KBM-7 (cell line): Measurements from ENCODE around the gene ZNF562.
A peak's percentile ranks its signal among the peaks of the same experiment; 100 is the strongest.
"Not testable (repeated sequence)": the region's sequence is repeated elsewhere in the genome, so short reads cannot be mapped to it uniquely, and the experiment has no call there.

ENCODE experiments used
- DNase-seq: peaks from one replicate; pipeline ENCODE4 v3.0.0-alpha.2; 2015
- in situ Hi-C: fragments of 300-500 bp; cut with MboI; formaldehyde crosslinking; loops from 2 replicates; pipeline ENCODE4 v1.14.3; 2020; ENCODE audit warnings: low sequenced_read_pairs, low pct_unique_long_range_greater_than_20kb, mixed read lengths

The ZNF562 gene

GRCh38 chr19:9674663-9675357 lies at the start of gene ZNF562:
Gene ZNF562, minus strand, starts transcription at chr19:9675100. Its CDS starts 14,356 bp downstream, at chr19:9660744.
- in situ Hi-C loops = no loop called here
- peak; percentile 92 for DNase-seq

- no peak for DNase-seq
- in situ Hi-C loops = no loop called here
Observed at GRCh38 chr19:9724157-9724556, 49.3 kb upstream of the ZNF562 start.

- in situ Hi-C loops = no loop called here
- DNase-seq = peak; percentile 89
Observed at GRCh38 chr19:9721861-9722260, 47.0 kb upstream of the ZNF562 start.

DNA sequence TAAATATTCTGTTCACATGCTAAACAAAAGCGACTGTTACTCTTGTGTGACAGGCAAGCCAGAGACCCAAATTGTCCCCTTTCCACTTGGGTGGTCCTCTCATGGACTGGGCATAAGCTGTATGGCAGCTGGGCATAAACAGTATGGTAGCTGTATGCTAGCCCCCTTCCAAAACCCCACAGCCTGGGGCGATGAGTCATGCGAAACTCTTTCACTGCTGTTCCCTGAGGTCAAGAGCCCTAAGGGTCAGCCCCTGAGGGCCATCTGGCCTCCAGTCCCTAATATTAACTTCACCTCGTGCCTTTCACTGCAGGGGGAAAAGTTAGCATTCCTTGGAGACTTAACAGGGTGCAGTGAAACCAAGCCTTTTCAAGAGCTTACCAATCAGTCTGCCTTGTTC lies 45.6 kb upstream of the ZNF562 start:
- in situ Hi-C loops = no loop called here

DNA sequence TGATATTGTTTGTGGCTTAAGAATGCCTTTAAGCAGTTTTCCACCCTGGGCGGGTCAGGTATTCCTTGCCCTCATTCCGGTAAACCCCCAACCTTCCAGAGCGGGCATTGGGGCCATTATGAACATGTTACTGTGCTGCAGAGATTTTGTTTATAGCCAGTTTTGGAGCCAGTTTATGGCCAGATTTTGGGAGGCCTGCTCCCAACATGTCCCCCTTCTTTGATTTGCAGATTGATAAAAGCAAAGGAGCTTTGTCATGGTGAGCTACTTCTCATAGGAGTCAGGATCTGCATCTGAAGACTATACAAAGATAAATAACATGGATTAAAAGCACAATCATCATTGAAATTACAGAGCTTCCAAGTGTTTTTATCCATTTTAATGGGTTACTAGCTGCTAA lies 36.9 kb upstream of the ZNF562 start:
- DNase-seq = no peak
- in situ Hi-C loops = no loop called here

More for the DNA sequence above, 45.6 kb upstream of the ZNF562 start:
- DNase-seq = no peak

DNA sequence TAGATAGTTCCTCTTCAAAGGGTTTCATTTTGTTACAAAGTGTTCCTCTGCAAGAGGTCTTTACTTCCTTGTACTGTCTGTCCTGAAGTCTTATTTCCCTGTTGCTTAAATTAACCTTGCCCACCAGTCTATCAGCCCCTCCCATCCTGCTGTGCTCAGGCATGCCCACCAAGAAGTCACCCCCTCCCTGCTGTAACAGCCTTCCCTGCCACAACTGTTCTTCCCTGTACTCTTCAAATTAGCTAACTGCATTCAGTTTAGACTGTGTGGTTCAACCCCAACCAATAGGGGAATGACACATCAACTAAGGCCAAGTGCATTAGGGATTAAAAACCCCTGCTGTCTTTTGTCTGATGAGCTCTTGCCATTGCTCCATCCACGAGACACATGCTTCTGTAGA lies 34.4 kb upstream of the ZNF562 start:
- in situ Hi-C loops = no loop called here
- DNase-seq = peak; percentile 67

DNA sequence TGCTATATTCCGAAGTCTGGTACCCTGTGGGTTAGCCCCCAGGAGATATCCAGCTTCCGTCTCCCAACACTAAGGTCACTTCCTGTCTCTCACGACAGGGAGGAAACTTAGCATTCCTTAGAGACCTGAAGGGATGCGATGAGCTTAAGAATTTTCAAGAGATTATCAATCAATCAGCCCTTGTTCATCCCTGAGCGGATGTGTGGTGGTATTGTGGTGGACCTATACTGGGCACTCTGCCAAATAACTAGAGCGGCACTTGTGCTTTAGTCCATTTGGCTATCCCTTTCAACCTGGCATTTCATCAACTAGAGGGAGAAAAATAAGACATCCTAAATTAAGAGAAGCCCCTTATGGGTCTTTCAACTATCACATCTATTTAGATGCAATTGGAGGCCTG lies 30.9 kb upstream of the ZNF562 start:
- no peak for DNase-seq

GRCh38 chr19:9702186-9702585 lies 27.3 kb upstream of the ZNF562 start:
- no peak for DNase-seq
- in situ Hi-C loops = no loop called here

More for the DNA sequence above, 30.9 kb upstream of the ZNF562 start:
- in situ Hi-C loops = no loop called here

DNA sequence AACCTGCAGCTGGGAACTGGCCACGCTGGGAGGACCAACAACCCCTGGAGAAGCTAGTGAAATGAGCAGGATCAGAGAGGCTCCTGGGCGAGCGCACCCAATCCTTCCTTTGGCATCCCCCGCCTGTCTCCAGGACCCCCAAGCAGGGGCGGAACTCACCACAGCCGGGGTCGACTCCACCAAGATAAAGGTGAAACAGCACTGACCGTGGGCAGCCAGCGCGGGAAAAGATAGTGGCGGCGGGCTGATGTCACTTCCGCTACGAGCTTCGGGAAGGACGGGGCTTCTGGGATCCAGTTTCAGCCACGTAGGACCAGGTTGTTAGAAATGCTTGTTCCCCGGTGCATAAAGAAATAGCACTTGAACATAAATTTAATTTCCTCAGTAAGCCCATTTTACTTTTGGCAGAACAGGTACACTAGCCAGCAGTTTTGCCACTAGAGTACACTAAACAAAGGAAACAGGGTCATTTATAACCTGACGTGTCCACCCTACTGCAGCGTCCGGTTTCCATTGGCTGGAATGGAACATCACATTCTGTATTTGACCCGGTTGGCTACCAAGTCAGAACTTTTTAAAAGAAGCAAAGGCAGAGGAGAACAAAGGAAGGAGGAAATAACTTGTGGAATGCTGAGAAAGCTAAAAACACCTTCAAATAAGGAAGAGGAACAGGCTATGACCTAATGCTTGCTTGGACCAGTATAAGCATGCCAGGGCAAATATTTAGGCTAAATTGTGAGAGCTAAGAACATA lies 25.5 kb upstream of the ZNF562 start:
- DNase-seq = no peak
- in situ Hi-C loops = no loop called here

GRCh38 chr19:9690301-9690700 lies 15.4 kb upstream of the ZNF562 start:
- in situ Hi-C loops = not testable (repeated sequence)

GRCh38 chr19:9679996-9680395 lies 5.1 kb upstream of the ZNF562 start:
- in situ Hi-C loops, DNase-seq: not testable (repeated sequence)

More at GRCh38 chr19:9690301-9690700, 15.4 kb upstream of the ZNF562 start:
- DNase-seq = not testable (repeated sequence)

DNA sequence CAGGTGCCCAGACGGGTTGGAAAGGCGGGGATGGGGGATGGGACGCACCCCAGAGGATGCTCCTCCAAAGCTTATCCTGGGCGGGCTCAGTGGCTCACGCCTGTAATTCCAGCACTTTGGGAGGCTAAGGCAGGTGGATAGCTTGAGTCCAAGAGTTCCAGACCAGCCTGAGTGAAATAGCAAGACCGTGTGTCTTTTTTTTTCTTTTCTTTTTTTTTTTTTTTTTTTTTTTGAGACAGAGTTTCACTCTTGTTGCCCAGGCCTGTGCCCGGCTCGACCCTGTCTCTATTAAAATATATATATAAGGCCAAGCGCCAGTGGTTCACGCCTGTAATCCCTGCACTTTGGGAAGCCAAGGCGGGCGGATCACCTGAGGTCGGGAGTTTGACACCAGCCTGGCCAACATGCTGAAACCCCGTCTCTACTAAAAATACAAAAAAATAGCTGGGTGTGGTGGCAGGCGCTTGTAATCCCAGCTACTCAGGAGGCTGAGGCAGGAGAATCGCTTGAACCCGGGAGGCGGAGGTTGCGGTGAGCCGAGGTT lies 530 bp upstream of the ZNF562 start:
- in situ Hi-C loops = not testable (repeated sequence)

DNA sequence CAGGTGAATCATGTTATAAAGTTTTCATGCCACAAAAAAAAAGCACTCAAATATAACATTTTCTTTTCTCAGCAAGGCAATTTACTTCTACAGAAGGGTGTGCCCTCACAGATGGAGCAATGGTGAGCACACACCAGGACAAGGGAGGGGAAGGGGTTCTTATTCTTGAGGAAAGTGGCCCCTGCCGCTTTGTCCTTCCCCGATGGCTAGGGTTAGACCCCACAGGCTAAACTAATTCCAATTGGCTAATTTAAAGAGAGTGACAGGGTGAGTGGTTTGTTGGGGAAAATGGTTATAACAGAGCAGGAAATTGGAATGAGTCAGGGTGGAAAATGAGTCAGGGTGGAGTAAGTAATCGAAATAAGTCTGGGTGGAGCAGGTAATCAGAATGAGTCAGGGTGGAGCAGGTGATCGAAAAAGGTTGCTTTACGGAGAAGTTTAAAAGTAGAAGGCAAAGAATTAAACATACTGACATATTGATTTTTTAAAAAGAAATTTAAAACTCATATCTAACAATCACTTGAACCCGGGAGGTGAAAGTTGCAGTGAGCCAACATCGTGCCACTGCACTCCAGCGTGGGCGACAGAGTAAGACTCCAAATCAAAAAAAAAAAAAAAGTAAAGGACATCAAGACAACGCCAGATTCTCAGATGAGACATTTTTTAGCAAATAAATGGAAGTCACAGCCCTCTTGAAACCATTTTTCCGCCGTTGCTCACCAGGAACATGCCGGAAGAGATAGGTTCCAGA lies 813 bp downstream of the ZNF562 start:
- DNase-seq = peak; percentile 39
- in situ Hi-C loops = no loop called here

More for the DNA sequence above, 530 bp upstream of the ZNF562 start:
- not testable (repeated sequence) for DNase-seq

DNA sequence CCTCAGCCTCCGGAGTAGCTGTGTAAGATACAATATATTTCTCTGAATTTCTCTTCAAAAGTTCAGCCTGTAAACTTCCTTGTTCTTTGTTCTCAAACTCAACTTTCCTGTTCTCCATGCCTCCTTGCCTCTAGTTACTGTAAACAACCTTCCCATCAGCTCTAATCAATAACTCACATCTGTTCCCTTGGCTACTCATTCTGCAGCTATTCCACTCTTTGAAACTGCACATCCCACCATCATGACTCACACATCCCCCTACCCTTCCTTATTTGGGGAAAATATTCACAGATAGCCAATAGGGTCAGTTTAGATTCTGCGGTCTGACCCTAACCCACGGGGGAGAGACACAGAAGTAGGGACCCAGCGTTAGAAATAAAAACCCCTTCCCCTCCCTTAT lies 2.0 kb downstream of the ZNF562 start:
- no peak for DNase-seq

GRCh38 chr19:9671655-9672054 lies 3.2 kb downstream of the ZNF562 start:
- DNase-seq = no peak
- in situ Hi-C loops = no loop called here

More for the DNA sequence above, 2.0 kb downstream of the ZNF562 start:
- in situ Hi-C loops = no loop called here

GRCh38 chr19:9668544-9668943 lies 6.4 kb downstream of the ZNF562 start:
- in situ Hi-C loops = no loop called here
- no peak for DNase-seq

DNA sequence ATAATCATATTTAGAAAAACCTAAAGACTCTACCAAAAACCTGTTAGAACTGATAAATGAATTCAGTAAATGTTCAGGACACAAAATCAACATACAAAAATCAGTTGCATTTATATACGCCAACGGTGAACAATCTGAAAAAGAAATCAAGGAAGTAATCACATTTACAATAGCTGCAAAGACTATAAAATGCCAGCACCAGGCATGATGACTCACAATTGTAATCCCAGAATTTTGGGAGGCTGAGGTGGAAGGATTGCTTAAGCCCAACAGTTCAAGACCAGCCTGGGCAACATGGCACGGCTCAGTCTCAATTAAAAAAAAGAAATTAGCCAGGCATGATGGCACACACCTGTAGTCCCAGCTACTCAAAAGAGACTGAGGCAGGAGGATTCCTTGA lies 7.0 kb downstream of the ZNF562 start:
- in situ Hi-C loops = no loop called here
- DNase-seq = no peak

DNA sequence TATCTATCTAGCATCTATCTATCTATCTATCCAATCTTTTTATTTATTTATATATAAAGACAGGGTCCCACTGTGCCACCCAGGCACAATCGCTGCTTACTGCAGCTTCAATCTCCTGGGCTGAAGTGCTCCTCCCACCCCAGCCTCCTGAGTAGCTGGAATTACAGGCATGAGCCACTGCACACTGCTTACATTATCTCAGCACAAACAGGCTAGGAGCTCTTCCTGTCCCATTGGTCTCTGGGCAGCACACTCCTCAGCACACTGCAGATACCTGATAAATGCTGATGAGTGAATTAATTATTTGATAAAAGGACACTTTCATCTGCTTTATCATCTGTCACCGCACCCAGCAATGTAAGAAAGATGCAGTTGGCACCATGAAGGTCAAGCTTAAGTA lies 16.1 kb downstream of the ZNF562 start:
- in situ Hi-C loops = no loop called here
- DNase-seq = no peak

- in situ Hi-C loops, DNase-seq: not testable (repeated sequence)
Observed at GRCh38 chr19:9653066-9653555, 21.8 kb downstream of the ZNF562 start.
